Nephron (organoid): ENCODE data around the gene CCNT2.
A peak's percentile ranks its signal among the peaks of the same experiment; 100 is the strongest.

Source experiments
- H3K27ac Mint-ChIP-seq, 3 experiments: 2 replicates each; pipeline ENCODE4 v1.8.0; 2020; ENCODE audit warnings: mixed read lengths in 3 of 3, mild to moderate bottlenecking in 2 of 3, moderate library complexity in 1 of 3
- H3K27me3 Mint-ChIP-seq: 2 replicates; pipeline ENCODE4 v1.8.0; 2021; ENCODE audit warnings: low read depth, mild to moderate bottlenecking, moderate library complexity, mixed read lengths
- H3K36me3 Mint-ChIP-seq: 2 replicates; pipeline ENCODE4 v1.8.0; 2020; ENCODE audit warnings: low read depth, mixed read lengths
- H3K4me1 Mint-ChIP-seq: 2 replicates; pipeline ENCODE4 v1.8.0; 2020; ENCODE audit warnings: mixed read lengths
- H3K4me3 Mint-ChIP-seq, 3 experiments: 2 replicates each; pipeline ENCODE4 v1.8.0; 2020; ENCODE audit warnings: mild to moderate bottlenecking in 3 of 3, mixed read lengths in 3 of 3, moderate library complexity in 2 of 3
- H3K9me3 Mint-ChIP-seq: 2 replicates; pipeline ENCODE4 v1.8.0; 2020; ENCODE audit warnings: mixed read lengths
- TF ChIP-seq, protein P1 (sequence below), 3 experiments: fragments of 200-600 bp; sonication (generic); IDR thresholded peaks; one replicate each; pipeline ENCODE4 v1.5.0; 2021; ENCODE audit warnings: antibody characterized with exemption in 3 of 3; ENCODE audit not compliant: unreplicated experiment in 3 of 3

Gene CCNT2

DNA sequence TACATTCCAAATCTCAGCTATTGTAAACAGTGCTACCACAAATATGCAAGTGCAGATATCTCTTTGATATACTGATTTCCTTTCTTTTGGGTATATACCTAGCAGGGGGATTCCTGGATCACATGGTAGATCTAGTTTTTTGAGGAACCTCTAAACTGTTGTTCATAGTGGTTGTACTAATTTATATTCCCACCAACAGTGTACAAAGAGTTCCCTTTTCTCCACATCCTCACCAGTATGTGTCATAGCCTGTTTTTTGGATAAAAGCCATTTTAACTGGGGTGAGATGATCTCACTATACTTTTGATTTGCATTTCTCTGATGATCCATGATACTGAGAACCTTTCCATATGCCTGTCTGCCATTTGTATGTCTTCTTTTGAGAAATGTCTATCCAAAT, 6.3 kb upstream of the CCNT2 start:
- Mint-ChIP-seq H3K4me3 (no peak overlapping the region), H3K36me3 (no peaks in the 10 kb centered on the region), H3K27ac (no peak overlapping the region), H3K4me1 (no peaks in the 10 kb centered on the region), H3K9me3 (peaks cover 33% of the 10 kb centered on the region), H3K27me3 (no peaks in the 10 kb centered on the region)
- TF ChIP-seq, protein P1, sequence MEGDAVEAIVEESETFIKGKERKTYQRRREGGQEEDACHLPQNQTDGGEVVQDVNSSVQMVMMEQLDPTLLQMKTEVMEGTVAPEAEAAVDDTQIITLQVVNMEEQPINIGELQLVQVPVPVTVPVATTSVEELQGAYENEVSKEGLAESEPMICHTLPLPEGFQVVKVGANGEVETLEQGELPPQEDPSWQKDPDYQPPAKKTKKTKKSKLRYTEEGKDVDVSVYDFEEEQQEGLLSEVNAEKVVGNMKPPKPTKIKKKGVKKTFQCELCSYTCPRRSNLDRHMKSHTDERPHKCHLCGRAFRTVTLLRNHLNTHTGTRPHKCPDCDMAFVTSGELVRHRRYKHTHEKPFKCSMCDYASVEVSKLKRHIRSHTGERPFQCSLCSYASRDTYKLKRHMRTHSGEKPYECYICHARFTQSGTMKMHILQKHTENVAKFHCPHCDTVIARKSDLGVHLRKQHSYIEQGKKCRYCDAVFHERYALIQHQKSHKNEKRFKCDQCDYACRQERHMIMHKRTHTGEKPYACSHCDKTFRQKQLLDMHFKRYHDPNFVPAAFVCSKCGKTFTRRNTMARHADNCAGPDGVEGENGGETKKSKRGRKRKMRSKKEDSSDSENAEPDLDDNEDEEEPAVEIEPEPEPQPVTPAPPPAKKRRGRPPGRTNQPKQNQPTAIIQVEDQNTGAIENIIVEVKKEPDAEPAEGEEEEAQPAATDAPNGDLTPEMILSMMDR (IDR thresholded peaks at IDR 0.05; ENCODE audit: unreplicated experiment in 3 of 3): no peak

DNA sequence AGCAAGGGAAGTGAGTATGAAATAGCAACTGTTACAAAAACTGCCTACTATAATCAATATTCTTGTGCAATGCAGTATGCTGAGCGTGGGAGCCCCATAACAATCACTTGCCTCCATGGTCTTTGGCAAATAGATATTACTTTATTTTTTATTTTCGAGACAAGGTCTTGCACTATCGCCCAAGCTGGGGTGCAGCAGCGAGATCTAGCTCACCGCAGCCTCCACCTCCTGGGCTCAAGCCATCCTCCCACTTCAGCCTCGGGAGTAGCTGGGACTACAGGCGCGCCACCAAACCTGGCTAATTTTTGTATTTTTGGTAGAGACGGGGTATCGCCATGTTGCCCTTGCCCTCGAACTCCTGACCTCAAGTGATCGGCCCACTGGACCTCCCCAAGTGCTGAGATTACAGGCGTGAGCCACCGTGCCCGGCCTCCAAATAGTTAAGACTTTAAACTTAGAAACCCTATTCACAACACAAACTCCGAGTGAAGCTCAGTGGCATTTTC, 1.2 kb upstream of the CCNT2 start:
- H3K4me3 Mint-ChIP-seq: peak overlapping the region; percentile 88 to 92 (median 89)

DNA sequence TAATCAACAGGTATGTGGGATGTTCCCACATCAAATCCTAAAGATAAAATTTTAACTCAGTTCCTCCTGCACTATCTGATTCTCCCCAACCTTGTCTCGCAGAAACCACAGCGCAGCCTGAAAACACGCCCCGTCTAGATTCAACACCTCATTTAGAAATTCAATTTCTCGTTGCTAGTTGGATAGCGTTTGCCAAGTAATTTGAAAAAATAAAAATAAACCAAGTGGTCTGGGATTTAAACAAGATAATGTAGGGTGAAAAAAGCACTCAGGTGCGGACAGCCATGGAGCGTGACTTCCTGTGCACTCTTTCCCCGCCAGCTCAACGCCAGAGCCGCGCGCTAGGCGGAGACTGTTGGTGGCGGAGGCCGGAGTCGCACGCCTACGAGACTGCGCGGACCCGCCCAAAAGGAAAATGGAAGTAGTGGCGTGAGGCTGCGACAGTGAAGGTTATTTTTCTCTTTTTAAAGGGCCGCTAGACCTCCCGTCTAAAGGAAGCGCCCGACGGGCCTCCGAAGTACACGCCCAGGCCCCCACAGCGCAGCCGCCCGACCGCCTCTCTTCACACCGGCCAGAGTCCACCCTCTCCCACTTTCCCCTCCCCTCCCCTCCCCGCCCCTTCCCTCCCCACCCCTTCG, 615 bp upstream of the CCNT2 start:
- H3K27ac Mint-ChIP-seq: peak overlapping the region; percentile 89 to 99 (median 98)
- no peaks in the 10 kb centered on the region for H3K27me3 Mint-ChIP-seq
- TF ChIP-seq, protein P1 (IDR thresholded peaks at IDR 0.05; ENCODE audit: unreplicated experiment in 3 of 3): peak; percentile 32 to 48 (median 42)
- H3K36me3 Mint-ChIP-seq: peaks cover 4% of the 10 kb centered on the region
- peaks cover 21% of the 10 kb centered on the region for H3K4me1 Mint-ChIP-seq
- peaks cover 17% of the 10 kb centered on the region for H3K9me3 Mint-ChIP-seq
- H3K4me3 Mint-ChIP-seq: peak overlapping the region; percentile 88 to 92 (median 89)

More for the DNA sequence above, 1.2 kb upstream of the CCNT2 start:
- Mint-ChIP-seq H3K27me3 (no peaks in the 10 kb centered on the region), H3K36me3 (no peaks in the 10 kb centered on the region), H3K27ac (peak overlapping the region; percentile 89 to 99 (median 98)), H3K4me1 (peaks cover 17% of the 10 kb centered on the region), H3K9me3 (peaks cover 23% of the 10 kb centered on the region)
- TF ChIP-seq, protein P1 (IDR thresholded peaks at IDR 0.05; ENCODE audit: unreplicated experiment in 3 of 3): no peak

DNA sequence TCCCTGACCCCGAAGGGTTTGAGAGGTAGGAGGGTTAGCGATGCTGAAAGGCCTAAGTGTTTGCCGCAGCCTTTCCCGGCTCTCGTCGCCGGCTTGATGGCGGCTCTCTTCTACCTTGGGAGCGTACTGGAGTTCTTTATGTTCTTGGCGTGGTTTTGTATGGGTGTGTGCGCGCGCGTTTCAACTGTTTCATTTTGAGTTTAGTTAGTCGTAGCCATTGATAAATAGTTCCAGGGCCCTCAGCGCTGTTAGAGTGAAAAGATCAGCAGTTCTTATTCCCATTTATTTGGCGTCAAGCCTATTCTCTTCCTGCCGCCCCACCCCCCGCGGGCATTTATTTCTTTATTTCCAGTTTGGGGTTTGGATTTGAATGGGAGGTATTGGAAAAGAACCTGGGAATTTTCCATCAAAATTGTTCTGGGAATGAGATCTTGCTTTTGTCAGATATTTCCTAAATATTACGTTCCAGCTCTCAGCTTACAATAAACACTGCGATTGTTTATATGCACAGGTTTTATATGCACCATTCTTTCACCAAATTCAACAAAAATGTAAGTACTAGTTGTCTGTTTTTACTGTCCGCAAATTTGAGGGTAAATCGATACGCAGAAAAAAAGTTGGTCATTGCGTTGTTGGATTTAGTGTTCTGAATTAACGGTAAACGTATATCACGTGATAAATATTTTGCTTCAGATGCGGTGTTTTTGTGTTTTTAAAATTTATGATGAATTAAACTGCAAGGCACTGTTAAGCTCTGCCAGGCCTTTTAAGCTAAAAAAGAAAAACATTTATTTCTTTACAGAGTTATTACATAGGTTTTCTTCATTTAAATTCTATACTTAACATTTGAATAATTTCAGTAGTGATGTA, 954 bp downstream of the CCNT2 start:
- H3K4me1 Mint-ChIP-seq: peaks cover 27% of the 10 kb centered on the region
- peak overlapping the region; percentile 89 to 99 (median 98) for H3K27ac Mint-ChIP-seq
- H3K4me3 Mint-ChIP-seq: peak overlapping the region; percentile 88 to 92 (median 89)
- H3K36me3 Mint-ChIP-seq: peaks cover 9% of the 10 kb centered on the region
- TF ChIP-seq, protein P1 (IDR thresholded peaks at IDR 0.05; ENCODE audit: unreplicated experiment in 3 of 3): no peak
- peaks cover 2% of the 10 kb centered on the region for H3K9me3 Mint-ChIP-seq
- no peaks in the 10 kb centered on the region for H3K27me3 Mint-ChIP-seq

DNA sequence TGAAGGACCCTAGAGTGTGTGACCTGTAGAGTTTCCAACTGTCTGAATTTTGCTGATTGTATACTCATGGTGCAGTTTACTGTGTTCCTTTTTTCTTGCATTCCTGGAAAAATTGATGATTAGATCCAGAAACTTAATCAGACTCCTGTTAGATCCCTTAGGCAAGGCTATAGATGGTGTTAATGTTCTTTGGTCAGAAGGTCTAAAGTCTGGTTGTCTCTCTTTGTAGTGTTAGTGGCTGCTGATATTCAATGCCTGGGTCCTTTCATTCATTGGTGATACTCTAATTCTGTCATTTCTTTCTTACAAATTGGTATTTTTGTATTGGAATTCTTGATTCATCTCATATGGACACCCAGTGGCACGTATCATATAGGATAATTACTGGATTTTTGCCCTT, 6.3 kb downstream of the CCNT2 start:
- H3K9me3 Mint-ChIP-seq: no peaks in the 10 kb centered on the region
- H3K4me3 Mint-ChIP-seq: no peak overlapping the region
- no peaks in the 10 kb centered on the region for H3K27me3 Mint-ChIP-seq
- H3K36me3 Mint-ChIP-seq: peaks cover 34% of the 10 kb centered on the region
- peaks cover 40% of the 10 kb centered on the region for H3K4me1 Mint-ChIP-seq
- TF ChIP-seq, protein P1 (IDR thresholded peaks at IDR 0.05; ENCODE audit: unreplicated experiment in 3 of 3): no peak
- no peak overlapping the region for H3K27ac Mint-ChIP-seq
